Measurements from ENCODE around the gene SLC24A5. TPM values are rescaled to one million over a fixed set of nuclear protein-coding genes. Genes with fewer than 3 reads are reported as not detected.

Gene SLC24A5
- total and polyA plus RNA-seq, 2 donors (not counting 1 experiment from before 2014, with no cell fraction given) = not detected

- CTCF ChIA-PET = no interaction called here
- no peaks in the 10 kb centered on the region for H3K9me3 Mint-ChIP-seq (ENCODE audit: insufficient read depth)
- DNase-seq (no peak), ATAC-seq (ENCODE audit: low read depth) (no peak)
- no peak overlapping the region for H3K27ac ChIP-seq (ENCODE audit: low read length in 2 of 2)
- no peak overlapping the region for H3K4me3 ChIP-seq (ENCODE audit: control extremely low read depth in 1 of 5, extremely low read depth in 1 of 5, insufficient read depth in 1 of 5, low read depth in 2 of 5, low read length in 4 of 5)
- H2AFZ ChIP-seq (ENCODE audit: insufficient read depth, low read depth, low read length, poor library complexity, severe bottlenecking) = no peak overlapping the region
- H3K4me3 Mint-ChIP-seq = no peak overlapping the region
- TF ChIP-seq EZH2 (IDR thresholded peaks at IDR 0.05; ENCODE audit: borderline replicate concordance, insufficient read depth, low read depth, low read length, poor library complexity, severe bottlenecking) (no peak), CTCF (IDR thresholded peaks at IDR 0.05) (no peak)
- no peaks in the 10 kb centered on the region for H3K36me3 ChIP-seq (replicated peaks in 1 of 2; ENCODE audit: control extremely low read depth in 1 of 2, control insufficient read depth in 1 of 2, extremely low read depth in 1 of 2, insufficient read depth in 2 of 2, low read length in 1 of 2)
- H3K27me3 Mint-ChIP-seq = peaks cover 7% of the 10 kb centered on the region
- POLR2A ChIA-PET = no interaction called here
- H3K9me3 ChIP-seq (ENCODE audit: control extremely low read depth in 1 of 3, control insufficient read depth in 2 of 3, insufficient read depth in 1 of 3, low read length in 2 of 3) = no peaks in the 10 kb centered on the region
- H3K9ac ChIP-seq (ENCODE audit: low read length) = no peak overlapping the region
- no peaks in the 10 kb centered on the region for H3K4me1 ChIP-seq (ENCODE audit: control insufficient read depth in 2 of 2, insufficient read depth in 2 of 2, low read length in 2 of 2)
- no peaks in the 10 kb centered on the region for H3K79me2 ChIP-seq (ENCODE audit: control insufficient read depth, insufficient read depth, low read length)
- no peak overlapping the region for H3K4me2 ChIP-seq (replicated peaks; ENCODE audit: low read depth, low read length, poor library complexity, severe bottlenecking)
- H3K27me3 ChIP-seq (replicated peaks in 1 of 4; ENCODE audit: control extremely low read depth in 1 of 4, control insufficient read depth in 3 of 4, insufficient read depth in 4 of 4, low read length in 3 of 4) = no peaks in the 10 kb centered on the region
- no peaks in the 10 kb centered on the region for H4K20me1 ChIP-seq (ENCODE audit: control insufficient read depth, insufficient read depth, low read length, poor library complexity, severe bottlenecking)
- intact Hi-C loops (cut with micrococcal nuclease) = no loop called here
- WGBS (ENCODE audit: insufficient coverage) = 68% methylated on average over 6 of the region's 6 CpGs
- H3K27ac Mint-ChIP-seq = no peak overlapping the region
- H3K4me1 Mint-ChIP-seq = no peaks in the 10 kb centered on the region
Observed at GRCh38 chr15:48089702-48090101, 31.1 kb upstream of the SLC24A5 start.

DNA sequence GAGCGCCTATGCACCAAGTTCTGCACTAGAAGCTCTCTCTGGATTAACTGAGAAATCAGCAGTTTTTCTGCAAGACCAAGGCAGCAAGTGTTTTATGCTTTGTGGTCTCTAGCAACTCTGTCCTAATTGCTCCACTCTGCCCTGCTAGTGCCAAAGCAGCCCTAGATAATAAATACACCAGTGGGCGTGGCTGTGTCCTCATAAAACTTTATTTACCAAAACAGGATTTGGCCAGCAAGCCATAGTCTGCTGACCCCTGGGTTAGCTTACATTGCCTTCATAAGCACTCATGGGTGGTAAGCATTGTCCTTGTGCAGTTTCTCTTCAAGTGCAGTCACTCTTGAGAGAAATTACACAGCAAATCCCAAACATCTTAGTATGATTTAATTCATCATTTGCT is 30.7 kb upstream of the SLC24A5 start:
- POLR2A ChIA-PET = no interaction called here
- H3K27ac Mint-ChIP-seq = no peak overlapping the region

More for the DNA sequence above, 30.7 kb upstream of the SLC24A5 start:
- H3K27me3 Mint-ChIP-seq = peaks cover 7% of the 10 kb centered on the region
- no peaks in the 10 kb centered on the region for H3K36me3 ChIP-seq (replicated peaks in 1 of 2; ENCODE audit: control extremely low read depth in 1 of 2, control insufficient read depth in 1 of 2, extremely low read depth in 1 of 2, insufficient read depth in 2 of 2, low read length in 1 of 2)
- H3K4me2 ChIP-seq (replicated peaks; ENCODE audit: low read depth, low read length, poor library complexity, severe bottlenecking) = no peak overlapping the region
- H2AFZ ChIP-seq (ENCODE audit: insufficient read depth, low read depth, low read length, poor library complexity, severe bottlenecking) = no peak overlapping the region
- no peaks in the 10 kb centered on the region for H4K20me1 ChIP-seq (ENCODE audit: control insufficient read depth, insufficient read depth, low read length, poor library complexity, severe bottlenecking)
- no peak overlapping the region for H3K4me3 Mint-ChIP-seq
- DNase-seq (no peak), ATAC-seq (ENCODE audit: low read depth) (no peak)
- no peak for TF ChIP-seq CTCF (IDR thresholded peaks at IDR 0.05)
- no peak for TF ChIP-seq EZH2 (IDR thresholded peaks at IDR 0.05; ENCODE audit: borderline replicate concordance, insufficient read depth, low read depth, low read length, poor library complexity, severe bottlenecking)
- H3K4me1 Mint-ChIP-seq = no peaks in the 10 kb centered on the region
- CTCF ChIA-PET = no interaction called here
- no peaks in the 10 kb centered on the region for H3K27me3 ChIP-seq (replicated peaks in 1 of 4; ENCODE audit: control extremely low read depth in 1 of 4, control insufficient read depth in 3 of 4, insufficient read depth in 4 of 4, low read length in 3 of 4)
- H3K4me1 ChIP-seq (ENCODE audit: control insufficient read depth in 2 of 2, insufficient read depth in 2 of 2, low read length in 2 of 2) = no peaks in the 10 kb centered on the region
- no peaks in the 10 kb centered on the region for H3K9me3 ChIP-seq (ENCODE audit: control extremely low read depth in 1 of 3, control insufficient read depth in 2 of 3, insufficient read depth in 1 of 3, low read length in 2 of 3)
- WGBS (ENCODE audit: insufficient coverage) = 38% methylated on average over 1 of the region's 2 CpGs
- H3K9ac ChIP-seq (ENCODE audit: low read length) = no peak overlapping the region
- no peak overlapping the region for H3K27ac ChIP-seq (ENCODE audit: low read length in 2 of 2)
- H3K9me3 Mint-ChIP-seq (ENCODE audit: insufficient read depth) = no peaks in the 10 kb centered on the region
- H3K4me3 ChIP-seq (ENCODE audit: control extremely low read depth in 1 of 5, extremely low read depth in 1 of 5, insufficient read depth in 1 of 5, low read depth in 2 of 5, low read length in 4 of 5) = no peak overlapping the region
- H3K79me2 ChIP-seq (ENCODE audit: control insufficient read depth, insufficient read depth, low read length) = no peaks in the 10 kb centered on the region
- intact Hi-C loops (cut with micrococcal nuclease) = no loop called here

Measured in B cell (primary cell).